ENCODE data around the gene TBC1D3B.

The TBC1D3B gene

GRCh38 chr17:36127911-36128310 lies 48.5 kb downstream of the TBC1D3B start:
- no peak for TF ChIP-seq CTCF (IDR thresholded peaks at IDR 0.05)

- no peak for TF ChIP-seq CTCF (IDR thresholded peaks at IDR 0.05)
Observed at GRCh38 chr17:36127199-36127893, 49.1 kb downstream of the TBC1D3B start.

- no peak for TF ChIP-seq CTCF (IDR thresholded peaks at IDR 0.05)
Observed at GRCh38 chr17:36124879-36125824, 51.3 kb downstream of the TBC1D3B start.

- TF ChIP-seq CTCF (IDR thresholded peaks at IDR 0.05): no peak
Observed at GRCh38 chr17:36123431-36123830, 53.0 kb downstream of the TBC1D3B start.

- no peak for TF ChIP-seq CTCF (IDR thresholded peaks at IDR 0.05)
Observed at GRCh38 chr17:36120221-36120620, 56.2 kb downstream of the TBC1D3B start.

GRCh38 chr17:36118477-36119353 lies 57.7 kb downstream of the TBC1D3B start:
- no peak for TF ChIP-seq CTCF (IDR thresholded peaks at IDR 0.05)

All from LNCAP (cell line).